NCI-H748 (cell line): Measurements from ENCODE around the gene AGPAT3.

Experiments
- DNase-seq: peaks from one replicate; lab custom pipeline; 2025; ENCODE audit not compliant: unreplicated experiment; lab: John Stamatoyannopoulos, UW

The AGPAT3 gene

GRCh38 chr21:43905726-43906455 is 40.9 kb downstream of the AGPAT3 start:
- no peak for DNase-seq

DNA sequence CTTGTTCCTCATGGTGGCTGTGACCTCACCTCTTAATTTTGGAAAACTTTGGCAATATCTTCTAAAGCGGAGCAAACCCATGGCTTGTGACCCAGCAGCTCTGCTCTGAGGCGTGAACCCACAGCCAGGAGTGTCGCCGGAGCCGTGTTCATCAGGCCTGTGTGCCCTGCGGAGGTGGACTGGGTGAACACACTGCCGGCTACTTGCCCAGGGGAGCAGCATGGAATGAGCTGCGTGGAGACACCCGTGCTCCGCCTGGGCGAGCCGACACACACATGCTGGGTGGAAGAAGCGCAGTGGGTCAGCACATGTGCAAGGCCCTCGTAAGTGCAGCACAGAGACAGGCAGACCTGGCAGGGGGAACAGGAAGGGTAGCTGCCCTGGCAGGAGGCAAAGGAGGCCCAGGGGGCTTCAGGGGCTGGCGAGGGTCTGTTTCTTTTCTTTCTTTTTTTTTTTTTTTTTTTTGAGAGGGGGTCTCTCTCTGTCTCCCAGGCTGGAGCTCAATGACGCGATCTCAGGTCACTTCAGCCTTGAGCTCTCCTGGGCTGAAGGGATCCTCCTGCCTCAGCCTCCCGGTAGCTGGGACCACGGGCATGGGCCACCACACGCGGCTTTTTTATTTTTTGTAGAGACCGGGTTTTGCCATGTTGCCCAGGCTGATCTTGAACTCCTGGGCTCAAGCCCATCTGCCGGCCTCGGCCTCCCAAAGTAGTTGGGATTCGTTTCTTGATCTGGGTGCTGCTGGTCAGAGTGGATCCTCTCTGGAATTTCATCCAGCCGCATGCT is 41.8 kb downstream of the AGPAT3 start:
- DNase-seq, result no peak

GRCh38 chr21:43907751-43908150 is 42.7 kb downstream of the AGPAT3 start:
- DNase-seq, result no peak

DNA sequence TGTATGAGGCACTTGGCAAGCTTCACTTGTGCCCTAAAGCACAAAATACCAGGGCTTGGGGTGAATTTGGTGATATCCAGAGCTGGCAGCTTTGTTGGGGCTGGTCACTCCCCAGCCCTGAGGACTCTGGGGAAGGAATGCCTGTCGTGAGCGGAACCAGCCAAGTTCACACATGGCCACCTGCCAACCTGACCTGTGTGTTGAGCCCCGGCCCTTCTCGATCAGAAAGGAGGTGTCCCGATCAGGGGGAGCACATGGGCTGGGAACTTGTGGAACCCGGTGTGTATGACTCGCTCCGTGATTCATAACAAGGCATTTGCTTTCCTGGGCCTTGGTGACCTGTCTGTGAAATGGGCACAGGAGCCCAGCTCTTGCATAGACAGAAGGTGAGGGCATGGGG is 43.1 kb downstream of the AGPAT3 start:
- DNase-seq, result no peak

DNA sequence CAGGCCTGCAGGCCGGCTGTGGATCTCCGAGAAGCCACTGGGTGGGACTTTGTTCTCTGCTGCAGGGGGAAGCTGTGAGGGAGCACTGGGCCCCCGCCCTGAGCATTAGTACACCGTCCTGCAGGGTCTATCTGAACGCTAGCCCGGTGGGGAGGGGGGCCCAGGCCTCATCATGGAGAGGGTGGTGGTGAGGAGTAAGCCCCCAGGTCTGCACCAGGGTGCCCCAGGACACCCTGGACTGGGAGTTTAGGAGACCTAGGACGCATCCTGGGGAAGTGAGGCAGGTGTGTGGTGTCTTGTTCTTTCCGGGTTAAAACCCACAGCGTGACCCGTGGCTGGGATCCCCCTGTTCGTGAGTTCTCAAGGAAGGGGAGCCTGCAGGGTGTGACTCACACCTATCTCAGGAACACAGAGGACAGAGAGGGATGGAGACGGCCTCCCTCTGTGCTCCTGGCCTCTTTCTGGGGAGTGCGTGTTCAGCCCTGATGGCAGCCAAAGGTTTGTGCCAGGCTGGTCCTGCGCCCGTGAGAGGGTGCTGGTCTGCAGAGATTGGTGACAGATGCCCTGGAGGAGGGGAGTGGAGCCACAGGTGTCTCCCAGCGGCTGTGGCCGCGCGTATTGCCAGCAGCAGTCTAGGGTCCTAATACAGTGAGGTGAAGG is 44.8 kb downstream of the AGPAT3 start:
- no peak for DNase-seq

GRCh38 chr21:43910460-43910859 is 45.4 kb downstream of the AGPAT3 start:
- no peak for DNase-seq

- no peak for DNase-seq
Measured at GRCh38 chr21:43911015-43911934, 46.3 kb downstream of the AGPAT3 start.

DNA sequence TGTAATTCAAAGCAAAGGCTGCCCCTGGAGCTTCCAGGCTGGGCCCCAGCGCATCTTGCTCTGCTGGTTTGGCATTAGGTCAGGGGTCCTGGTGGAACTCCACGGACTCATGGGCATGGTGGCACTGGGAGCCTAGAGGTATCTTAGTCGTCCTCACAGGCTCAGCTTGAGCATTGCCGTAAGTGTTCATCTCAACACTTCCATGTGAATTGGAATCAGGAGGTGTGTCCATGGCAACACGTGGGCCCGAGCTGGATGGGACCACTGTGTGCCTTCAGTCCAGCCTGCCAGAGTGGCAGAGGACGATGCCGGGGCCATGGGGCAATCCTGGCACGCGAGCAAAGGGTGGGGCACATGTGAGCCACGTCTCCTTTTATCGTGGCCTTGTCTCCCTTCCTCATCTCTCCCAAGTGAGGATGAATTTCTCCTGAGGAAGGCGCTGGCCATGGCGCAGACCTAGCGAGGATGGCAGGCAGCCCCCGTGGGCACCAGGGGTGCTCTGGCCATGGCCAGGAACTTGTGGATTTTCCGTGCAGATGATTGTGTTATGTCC is 47.0 kb downstream of the AGPAT3 start:
- no peak for DNase-seq

DNA sequence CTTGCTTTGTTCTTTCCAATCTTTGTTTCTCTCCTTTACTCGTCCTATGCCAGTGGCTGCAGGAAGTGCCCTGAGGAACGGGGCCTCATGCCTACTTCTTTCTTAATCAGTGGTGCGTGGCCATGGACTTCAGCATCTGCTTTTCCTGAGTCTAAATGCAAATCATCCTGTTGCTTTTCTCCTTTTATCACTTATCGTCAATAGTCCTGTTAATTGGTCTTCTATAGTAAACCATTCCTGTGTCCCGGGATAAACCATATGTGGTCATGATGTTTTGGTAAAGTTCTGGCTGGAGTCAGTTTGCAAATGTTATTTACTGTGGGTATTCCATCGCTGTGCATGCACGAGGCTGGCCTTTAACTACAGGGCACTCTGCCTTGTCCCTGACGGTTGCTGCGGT is 47.5 kb downstream of the AGPAT3 start:
- no peak for DNase-seq

DNA sequence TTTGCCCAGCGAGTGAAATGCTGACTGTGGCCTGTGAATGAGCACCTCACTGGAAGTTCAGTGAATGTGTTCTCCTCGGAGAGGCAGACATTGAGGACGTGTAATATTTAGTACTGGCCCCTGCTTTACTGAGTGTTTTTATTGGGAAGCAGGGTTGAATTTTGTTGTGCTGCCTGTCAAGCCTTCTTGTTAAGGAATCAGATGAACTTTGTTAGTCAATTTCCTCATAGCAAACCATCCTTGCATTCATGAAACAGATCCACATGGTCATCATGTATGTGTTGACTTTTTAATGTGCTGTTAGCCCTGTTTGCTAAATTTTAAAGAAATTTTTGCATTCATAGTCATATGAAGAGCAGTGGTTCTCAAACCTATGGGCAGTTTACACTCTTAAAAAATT is 47.9 kb downstream of the AGPAT3 start:
- no peak for DNase-seq

DNA sequence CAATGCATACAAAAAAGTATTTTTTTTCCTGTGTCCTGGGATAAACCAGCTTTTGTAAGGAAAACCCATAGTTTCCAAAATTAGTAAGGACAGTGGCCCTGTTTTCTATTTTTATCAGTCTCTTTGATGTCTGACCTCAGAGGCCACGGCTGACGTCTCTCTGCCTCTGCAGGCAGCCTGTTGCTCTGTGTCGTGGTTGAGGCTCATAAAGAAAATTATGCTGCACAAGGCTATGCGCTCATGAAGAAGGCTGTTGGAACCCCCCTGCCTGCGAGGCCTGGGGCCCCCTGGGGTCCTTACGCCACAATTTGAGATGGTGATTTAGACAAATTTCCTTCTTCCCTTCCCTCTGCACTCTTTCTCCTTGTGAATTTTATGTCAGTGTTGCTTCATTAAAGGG is 48.9 kb downstream of the AGPAT3 start:
- no peak for DNase-seq

DNA sequence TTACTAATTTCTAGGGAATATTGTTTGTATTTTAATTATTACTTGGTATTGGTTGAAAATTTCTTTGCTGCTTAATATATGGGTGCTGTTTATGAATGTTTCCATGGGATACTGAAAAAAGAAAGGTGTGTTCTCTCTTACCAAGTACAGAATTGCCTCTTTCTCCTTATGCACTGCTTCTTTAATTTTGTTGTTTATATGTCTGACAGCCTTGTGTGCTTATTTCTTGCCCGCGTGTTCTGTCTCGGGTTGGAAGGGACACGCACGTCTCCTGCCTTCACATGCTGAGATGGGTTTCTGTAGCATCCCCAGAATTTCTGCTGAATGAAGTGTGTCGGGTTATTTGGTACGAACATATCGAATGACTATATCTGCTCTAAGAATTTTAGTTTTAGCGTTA is 51.1 kb downstream of the AGPAT3 start:
- DNase-seq, result no peak

DNA sequence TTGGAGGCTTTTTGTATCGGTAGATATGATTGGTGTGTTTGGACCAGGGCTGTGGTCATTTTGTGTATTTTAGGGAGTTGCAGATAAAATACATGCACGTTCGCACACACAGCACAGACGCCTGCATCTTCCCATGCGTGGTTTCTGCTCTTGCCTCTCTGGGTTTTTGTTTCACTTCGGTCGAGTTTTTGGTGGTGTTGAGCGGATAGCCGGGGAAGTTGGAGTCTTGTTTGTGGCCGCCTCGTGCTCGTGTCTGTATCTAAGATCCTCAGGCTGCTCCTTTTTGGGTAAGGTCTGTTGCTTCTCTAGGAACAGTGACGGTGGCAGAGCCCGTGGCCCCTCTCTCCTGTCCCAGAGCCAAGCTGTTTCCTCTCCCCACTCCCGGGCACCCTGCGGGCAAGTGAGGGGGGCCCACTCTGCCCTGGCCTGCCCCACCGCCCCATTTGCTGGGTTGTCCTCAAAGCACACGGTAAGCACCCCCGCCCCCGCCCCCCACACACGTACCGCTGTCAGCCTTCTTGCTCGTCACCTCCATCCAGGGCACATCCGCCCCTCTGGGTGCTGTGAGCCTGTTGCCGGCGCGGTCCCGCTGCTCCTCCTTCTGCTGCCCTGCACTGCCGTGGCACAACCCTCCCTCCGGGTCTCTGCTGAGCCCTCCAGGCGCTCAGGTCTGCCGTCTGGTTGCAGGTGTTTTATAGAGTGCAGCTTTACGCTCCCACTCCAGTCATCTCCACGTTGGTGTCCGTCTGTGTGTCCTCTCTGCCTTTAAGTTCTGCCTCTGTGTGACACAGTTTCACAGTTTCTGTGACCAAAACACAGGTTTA is 51.9 kb downstream of the AGPAT3 start:
- no peak for DNase-seq

GRCh38 chr21:43917515-43918384 is 52.7 kb downstream of the AGPAT3 start:
- no peak for DNase-seq

GRCh38 chr21:43918385-43918947 is 53.4 kb downstream of the AGPAT3 start:
- DNase-seq, result no peak

GRCh38 chr21:43919283-43919682 is 54.3 kb downstream of the AGPAT3 start:
- DNase-seq, result no peak

- no peak for DNase-seq
Measured at GRCh38 chr21:43919871-43920801, 55.1 kb downstream of the AGPAT3 start.
